HCT116 (cell line): Measurements from ENCODE around the gene MYH10. TPM values are rescaled to one million over a fixed set of nuclear protein-coding genes. Genes with fewer than 3 reads are reported as not detected.

Experiments used
- ATAC-seq: fragments of 200-7000 bp; cut with Tn5 transposase; 2 replicates; pipeline ENCODE4 v1.9.1; 2020; ENCODE audit warnings: mild to moderate bottlenecking, moderate library complexity
- BruUV-seq: library from RNA; stranded (reverse); fragments of 400-500 nt; replicated peaks from 2 replicates; lab custom pipeline; 2021; lab: Mats Ljungman, UMichigan
- CTCF ChIA-PET: fragments of 300-600 bp; sonication (Branson Sonifier 250); formaldehyde crosslinking; loops from one replicate; lab custom pipeline; 2021; ENCODE audit warnings: antibody characterized with exemption; lab: Charles Lee
- POLR2A ChIA-PET: fragments of 300-600, 350-600 bp; sonication (Branson Sonifier 250); formaldehyde crosslinking; loops from one replicate; lab custom pipeline; 2021; ENCODE audit warnings: antibody characterized with exemption; lab: Charles Lee
- RAD21 ChIA-PET, 2 experiments: fragments of 300-600 bp; sonication (Branson Sonifier 250); formaldehyde crosslinking; loops; one replicate each; lab custom pipeline; 2023; ENCODE audit warnings: low total read pairs in 2 of 2; ENCODE audit not compliant: uncharacterized antibody in 2 of 2, unreplicated experiment in 2 of 2, low non-redundant PET in 1 of 2; lab: Charles Lee
- DNase-seq: peaks from one replicate; pipeline ENCODE4 v3.0.0-alpha.2; 2010; ENCODE audit warnings: low read depth, low spot score
- H2AFZ ChIP-seq: fragments of 200-600 bp; shearing (Covaris generic), sonication (generic); 2 replicates; pipeline ENCODE4 v1.6.1; 2017; ENCODE audit warnings: low read depth, mixed run types, mixed read lengths, antibody characterized with exemption, low read length; ENCODE audit not compliant: poor library complexity, severe bottlenecking
- H3K27ac ChIP-seq: 2 replicates; pipeline ENCODE4 v1.5.1; 2012; ENCODE audit warnings: low read depth, low read length
- H3K27me3 ChIP-seq: fragments of 200-600 bp; sonication (generic); 2 replicates; pipeline ENCODE4 v1.6.1; 2016; ENCODE audit warnings: mixed run types, low read length, mixed read lengths; ENCODE audit not compliant: insufficient read depth
- H3K36me3 ChIP-seq, 2 experiments: fragments of 200-500 bp in 1 of 2; fragments of 200-600 bp in 1 of 2; sonication (Bioruptor generic) in 1 of 2; sonication (generic) in 1 of 2; 2 replicates each; pipeline versions ENCODE4 v1.5.1 to v1.6.1; 2014 to 2016; ENCODE audit warnings: low read length in 2 of 2, inconsistent platforms in 1 of 2, mixed read lengths in 1 of 2, mixed run types in 1 of 2; ENCODE audit not compliant: insufficient read depth in 2 of 2, control insufficient read depth in 1 of 2
- H3K4me1 ChIP-seq, 2 experiments: fragments of 200-600 bp in 1 of 2; sonication (generic) in 1 of 2; 2 replicates each; pipeline versions ENCODE4 v1.5.1 to v1.6.1; 2012 to 2017; ENCODE audit warnings: low read length in 2 of 2, inconsistent platforms in 1 of 2, mild to moderate bottlenecking in 1 of 2, mixed read lengths in 1 of 2, mixed run types in 1 of 2, moderate library complexity in 1 of 2; ENCODE audit not compliant: insufficient read depth in 2 of 2, control insufficient read depth in 1 of 2
- H3K4me2 ChIP-seq: fragments of 200-600 bp; sonication (generic); 2 replicates; pipeline ENCODE4 v1.6.1; 2017; ENCODE audit warnings: mixed run types, low read length, mixed read lengths
- H3K4me3 ChIP-seq, 2 experiments: fragments of 200-600 bp in 1 of 2; sonication (generic) in 1 of 2; replicated peaks in 1 of 2; 2 replicates each; pipeline ENCODE4 v1.5.1; 2011 to 2016; ENCODE audit warnings: low read length in 2 of 2, control low read depth in 1 of 2, low read depth in 1 of 2, mild to moderate bottlenecking in 1 of 2, mixed read lengths in 1 of 2, mixed run types in 1 of 2
- H3K79me2 ChIP-seq: fragments of 200-600 bp; sonication (generic); 2 replicates; pipeline ENCODE4 v1.6.1; 2017; ENCODE audit warnings: mild to moderate bottlenecking, mixed run types, low read length, moderate library complexity, mixed read lengths; ENCODE audit not compliant: insufficient read depth
- H3K9ac ChIP-seq: fragments of 200-600 bp; sonication (generic); 2 replicates; pipeline ENCODE4 v1.6.1; 2016; ENCODE audit warnings: low read length, mixed read lengths
- H3K9me2 ChIP-seq: fragments of 200-600 bp; sonication (generic), shearing (Covaris generic); 2 replicates; pipeline ENCODE4 v1.6.1; 2017; ENCODE audit warnings: mixed run types, mild to moderate bottlenecking, moderate library complexity; ENCODE audit not compliant: insufficient read depth
- H3K9me3 ChIP-seq, 2 experiments: fragments of 200-500 bp in 1 of 2; fragments of 200-600 bp in 1 of 2; sonication (Bioruptor generic) in 1 of 2; sonication (generic) in 1 of 2; 2 replicates each; pipeline ENCODE4 v1.6.1; 2014 to 2017; ENCODE audit warnings: low read length in 2 of 2, mixed read lengths in 2 of 2, inconsistent platforms in 1 of 2, low read depth in 1 of 2, mild to moderate bottlenecking in 1 of 2, mixed run types in 1 of 2, moderate library complexity in 1 of 2; ENCODE audit not compliant: control insufficient read depth in 1 of 2, insufficient read depth in 1 of 2
- H4K20me1 ChIP-seq: fragments of 200-600 bp; sonication (generic), shearing (Covaris generic); 2 replicates; pipeline ENCODE4 v1.6.1; 2017; ENCODE audit warnings: mixed run types, mild to moderate bottlenecking, moderate library complexity; ENCODE audit not compliant: insufficient read depth
- EGR1 ChIP-seq: IDR thresholded peaks from 2 replicates; pipeline ENCODE4 v1.6.1; 2012; ENCODE audit warnings: low read depth
- EZH2 ChIP-seq: fragments of 200-600 bp; sonication (generic); IDR thresholded peaks from 2 replicates; pipeline ENCODE4 v1.6.1; 2017; ENCODE audit warnings: antibody characterized with exemption, mixed run types
- JUND ChIP-seq: IDR thresholded peaks from 2 replicates; pipeline ENCODE4 v1.6.1; 2012
- POLR2A ChIP-seq: IDR thresholded peaks from 2 replicates; pipeline ENCODE4 v1.7.0; 2011; ENCODE audit warnings: borderline replicate concordance; ENCODE audit not compliant: insufficient read depth, insufficient read length; ENCODE audit errors: extremely low read depth
- SRF ChIP-seq: IDR thresholded peaks from 2 replicates; pipeline ENCODE4 v1.6.1; 2012; ENCODE audit warnings: low read depth
- ZFX ChIP-seq: fragments of 450-650 bp; IDR thresholded peaks from 2 replicates; pipeline ENCODE4 v1.6.1; 2017
- ZNF274 ChIP-seq: fragments of 200-500 bp; sonication (Bioruptor generic); IDR thresholded peaks from 2 replicates; pipeline ENCODE4 v1.6.1; 2014; ENCODE audit warnings: mild to moderate bottlenecking, low read depth, low read length, inconsistent platforms
- intact Hi-C: fragments of 100-400 bp; cut with micrococcal nuclease; formaldehyde crosslinking; loops from 2 replicates; pipeline ENCODE4 v1.10.0; 2022
- total RNA-seq: library from RNA; stranded (reverse); gene quantifications from one replicate; pipeline ENCODE4 v1.2.1, GENCODE V29; 2021; ENCODE audit not compliant: unreplicated experiment
- TF ChIP-seq, protein P1 (sequence below), 3 experiments: fragments of 200-600 bp in 1 of 3; sonication (generic) in 1 of 3; IDR thresholded peaks in 2 of 3; conservative IDR thresholded peaks in 1 of 3; 2 replicates each; pipeline ENCODE4 v1.5.1; 2012 to 2017; ENCODE audit warnings: low read depth in 2 of 3, low read length in 2 of 3, antibody characterized with exemption in 1 of 3, borderline replicate concordance in 1 of 3, control low read depth in 1 of 3, mild to moderate bottlenecking in 1 of 3, mixed read lengths in 1 of 3, mixed run types in 1 of 3, moderate library complexity in 1 of 3; ENCODE audit not compliant: insufficient read depth in 1 of 3
- TF ChIP-seq, protein P2 (sequence below): IDR thresholded peaks from 2 replicates; pipeline ENCODE4 v1.6.1; 2012
- TF ChIP-seq, protein P3 (sequence below): IDR thresholded peaks from 2 replicates; pipeline ENCODE4 v1.6.1; 2012; ENCODE audit warnings: low read depth
- TF ChIP-seq, protein P4 (sequence below): IDR thresholded peaks from 2 replicates; pipeline ENCODE4 v1.6.1; 2011; ENCODE audit warnings: mild to moderate bottlenecking, low read length, moderate library complexity; ENCODE audit not compliant: insufficient replicate concordance; ENCODE audit errors: extremely low read depth

Gene MYH10
- total RNA-seq, 1 experiment from 2014 or later, result 39.2 TPM

DNA sequence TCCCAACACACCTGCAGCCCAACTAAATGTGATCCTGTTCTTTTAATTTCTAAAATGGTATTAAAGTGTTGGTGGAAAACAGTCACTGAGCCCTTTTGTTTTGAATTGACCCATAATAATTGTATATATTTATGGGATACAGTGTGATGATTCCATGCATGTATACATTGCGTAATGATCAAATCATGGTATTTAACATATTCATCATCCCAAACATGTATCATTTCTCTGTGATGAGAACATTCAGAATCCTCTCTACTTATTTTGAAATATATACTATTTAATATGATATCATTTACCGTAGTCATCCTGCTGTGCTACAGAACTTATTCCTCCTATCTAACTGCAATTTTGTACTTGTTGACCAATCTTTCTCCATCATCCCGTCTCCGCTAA lies 14.0 kb upstream of the MYH10 start:
- no peak overlapping the region for H3K4me2 ChIP-seq
- ATAC-seq (no peak), DNase-seq (no peak)
- H4K20me1 ChIP-seq, result no peaks in the 10 kb centered on the region
- ChIA-PET RAD21 (no interaction called here), POLR2A (no interaction called here), CTCF (no interaction called here)
- no peaks in the 10 kb centered on the region for H3K9me3 ChIP-seq
- no peaks in the 10 kb centered on the region for H3K9me2 ChIP-seq
- H3K79me2 ChIP-seq, result no peaks in the 10 kb centered on the region
- H3K4me1 ChIP-seq, result no peaks in the 10 kb centered on the region
- H2AFZ ChIP-seq, result no peak overlapping the region
- intact Hi-C loops, result no loop called here
- no peaks in the 10 kb centered on the region for H3K36me3 ChIP-seq
- H3K4me3 ChIP-seq, result no peak overlapping the region
- no peak for TF ChIP-seq EGR1
- no peak for TF ChIP-seq POLR2A
- no peak for TF ChIP-seq EZH2
- TF ChIP-seq ZFX, result no peak
- TF ChIP-seq, protein P1, sequence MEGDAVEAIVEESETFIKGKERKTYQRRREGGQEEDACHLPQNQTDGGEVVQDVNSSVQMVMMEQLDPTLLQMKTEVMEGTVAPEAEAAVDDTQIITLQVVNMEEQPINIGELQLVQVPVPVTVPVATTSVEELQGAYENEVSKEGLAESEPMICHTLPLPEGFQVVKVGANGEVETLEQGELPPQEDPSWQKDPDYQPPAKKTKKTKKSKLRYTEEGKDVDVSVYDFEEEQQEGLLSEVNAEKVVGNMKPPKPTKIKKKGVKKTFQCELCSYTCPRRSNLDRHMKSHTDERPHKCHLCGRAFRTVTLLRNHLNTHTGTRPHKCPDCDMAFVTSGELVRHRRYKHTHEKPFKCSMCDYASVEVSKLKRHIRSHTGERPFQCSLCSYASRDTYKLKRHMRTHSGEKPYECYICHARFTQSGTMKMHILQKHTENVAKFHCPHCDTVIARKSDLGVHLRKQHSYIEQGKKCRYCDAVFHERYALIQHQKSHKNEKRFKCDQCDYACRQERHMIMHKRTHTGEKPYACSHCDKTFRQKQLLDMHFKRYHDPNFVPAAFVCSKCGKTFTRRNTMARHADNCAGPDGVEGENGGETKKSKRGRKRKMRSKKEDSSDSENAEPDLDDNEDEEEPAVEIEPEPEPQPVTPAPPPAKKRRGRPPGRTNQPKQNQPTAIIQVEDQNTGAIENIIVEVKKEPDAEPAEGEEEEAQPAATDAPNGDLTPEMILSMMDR (IDR thresholded peaks at IDR 0.05 in 2 of 3, conservative IDR thresholded peaks at IDR 0.05 in 1 of 3; ENCODE audit: borderline replicate concordance in 1 of 3, insufficient read depth in 1 of 3, low read depth in 2 of 3, low read length in 2 of 3), result no peak
- TF ChIP-seq, protein P2, sequence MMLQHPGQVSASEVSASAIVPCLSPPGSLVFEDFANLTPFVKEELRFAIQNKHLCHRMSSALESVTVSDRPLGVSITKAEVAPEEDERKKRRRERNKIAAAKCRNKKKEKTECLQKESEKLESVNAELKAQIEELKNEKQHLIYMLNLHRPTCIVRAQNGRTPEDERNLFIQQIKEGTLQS, result no peak
- no peak for TF ChIP-seq ZNF274
- TF ChIP-seq JUND, result no peak
- TF ChIP-seq, protein P3, sequence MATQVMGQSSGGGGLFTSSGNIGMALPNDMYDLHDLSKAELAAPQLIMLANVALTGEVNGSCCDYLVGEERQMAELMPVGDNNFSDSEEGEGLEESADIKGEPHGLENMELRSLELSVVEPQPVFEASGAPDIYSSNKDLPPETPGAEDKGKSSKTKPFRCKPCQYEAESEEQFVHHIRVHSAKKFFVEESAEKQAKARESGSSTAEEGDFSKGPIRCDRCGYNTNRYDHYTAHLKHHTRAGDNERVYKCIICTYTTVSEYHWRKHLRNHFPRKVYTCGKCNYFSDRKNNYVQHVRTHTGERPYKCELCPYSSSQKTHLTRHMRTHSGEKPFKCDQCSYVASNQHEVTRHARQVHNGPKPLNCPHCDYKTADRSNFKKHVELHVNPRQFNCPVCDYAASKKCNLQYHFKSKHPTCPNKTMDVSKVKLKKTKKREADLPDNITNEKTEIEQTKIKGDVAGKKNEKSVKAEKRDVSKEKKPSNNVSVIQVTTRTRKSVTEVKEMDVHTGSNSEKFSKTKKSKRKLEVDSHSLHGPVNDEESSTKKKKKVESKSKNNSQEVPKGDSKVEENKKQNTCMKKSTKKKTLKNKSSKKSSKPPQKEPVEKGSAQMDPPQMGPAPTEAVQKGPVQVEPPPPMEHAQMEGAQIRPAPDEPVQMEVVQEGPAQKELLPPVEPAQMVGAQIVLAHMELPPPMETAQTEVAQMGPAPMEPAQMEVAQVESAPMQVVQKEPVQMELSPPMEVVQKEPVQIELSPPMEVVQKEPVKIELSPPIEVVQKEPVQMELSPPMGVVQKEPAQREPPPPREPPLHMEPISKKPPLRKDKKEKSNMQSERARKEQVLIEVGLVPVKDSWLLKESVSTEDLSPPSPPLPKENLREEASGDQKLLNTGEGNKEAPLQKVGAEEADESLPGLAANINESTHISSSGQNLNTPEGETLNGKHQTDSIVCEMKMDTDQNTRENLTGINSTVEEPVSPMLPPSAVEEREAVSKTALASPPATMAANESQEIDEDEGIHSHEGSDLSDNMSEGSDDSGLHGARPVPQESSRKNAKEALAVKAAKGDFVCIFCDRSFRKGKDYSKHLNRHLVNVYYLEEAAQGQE, result no peak
- no peak for TF ChIP-seq SRF
- TF ChIP-seq, protein P4, sequence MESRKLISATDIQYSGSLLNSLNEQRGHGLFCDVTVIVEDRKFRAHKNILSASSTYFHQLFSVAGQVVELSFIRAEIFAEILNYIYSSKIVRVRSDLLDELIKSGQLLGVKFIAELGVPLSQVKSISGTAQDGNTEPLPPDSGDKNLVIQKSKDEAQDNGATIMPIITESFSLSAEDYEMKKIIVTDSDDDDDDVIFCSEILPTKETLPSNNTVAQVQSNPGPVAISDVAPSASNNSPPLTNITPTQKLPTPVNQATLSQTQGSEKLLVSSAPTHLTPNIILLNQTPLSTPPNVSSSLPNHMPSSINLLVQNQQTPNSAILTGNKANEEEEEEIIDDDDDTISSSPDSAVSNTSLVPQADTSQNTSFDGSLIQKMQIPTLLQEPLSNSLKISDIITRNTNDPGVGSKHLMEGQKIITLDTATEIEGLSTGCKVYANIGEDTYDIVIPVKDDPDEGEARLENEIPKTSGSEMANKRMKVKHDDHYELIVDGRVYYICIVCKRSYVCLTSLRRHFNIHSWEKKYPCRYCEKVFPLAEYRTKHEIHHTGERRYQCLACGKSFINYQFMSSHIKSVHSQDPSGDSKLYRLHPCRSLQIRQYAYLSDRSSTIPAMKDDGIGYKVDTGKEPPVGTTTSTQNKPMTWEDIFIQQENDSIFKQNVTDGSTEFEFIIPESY, result no peak
- no peak overlapping the region for H3K9ac ChIP-seq
- H3K27me3 ChIP-seq, result no peaks in the 10 kb centered on the region
- H3K27ac ChIP-seq, result no peak overlapping the region
- BruUV-seq, result no TSS peak
